PFSK-1 (cell line): Measurements from ENCODE around the gene HLA-DQB2.

Experiments used
- FOXP2 ChIP-seq: optimal IDR thresholded peaks from 2 replicates; pipeline ENCODE3; 2011; ENCODE audit warnings: borderline replicate concordance, control low read depth, inconsistent platforms; ENCODE audit not compliant: insufficient read depth; ENCODE audit errors: extremely low read length, extremely low read depth
- POLR2AphosphoS5 ChIP-seq: IDR thresholded peaks from 2 replicates; pipeline ENCODE4 v1.6.1; 2012; ENCODE audit warnings: low read depth, mild to moderate bottlenecking, control low read depth, low read length, moderate library complexity
- REST ChIP-seq, 2 experiments: IDR thresholded peaks; 2 replicates each; pipeline versions ENCODE4 v1.6.1 to v1.8.0; 2011 to 2012; ENCODE audit warnings: low read depth in 2 of 2, low read length in 2 of 2, control low read depth in 1 of 2, inconsistent platforms in 1 of 2, mild to moderate bottlenecking in 1 of 2, moderate library complexity in 1 of 2; ENCODE audit not compliant: insufficient read depth in 1 of 2
- SIN3A ChIP-seq: IDR thresholded peaks from 2 replicates; pipeline ENCODE4 v1.6.1; 2012; ENCODE audit warnings: mild to moderate bottlenecking, low read length, moderate library complexity, borderline replicate concordance; ENCODE audit not compliant: insufficient read depth
- TAF1 ChIP-seq: IDR thresholded peaks from 2 replicates; pipeline ENCODE4 v1.6.1; 2012; ENCODE audit warnings: low read length, control low read depth, borderline replicate concordance; ENCODE audit not compliant: insufficient read depth

Gene HLA-DQB2

GRCh38 chr6:32799168-32799567 is 35.8 kb upstream of the HLA-DQB2 start:
- TF ChIP-seq POLR2AphosphoS5 = no peak
- TF ChIP-seq FOXP2 = no peak
- no peak for TF ChIP-seq SIN3A
- TF ChIP-seq REST (IDR thresholded peaks at IDR 0.05; ENCODE audit: insufficient read depth in 1 of 2, low read depth in 2 of 2, low read length in 2 of 2) = no peak
- TF ChIP-seq TAF1 = no peak

DNA sequence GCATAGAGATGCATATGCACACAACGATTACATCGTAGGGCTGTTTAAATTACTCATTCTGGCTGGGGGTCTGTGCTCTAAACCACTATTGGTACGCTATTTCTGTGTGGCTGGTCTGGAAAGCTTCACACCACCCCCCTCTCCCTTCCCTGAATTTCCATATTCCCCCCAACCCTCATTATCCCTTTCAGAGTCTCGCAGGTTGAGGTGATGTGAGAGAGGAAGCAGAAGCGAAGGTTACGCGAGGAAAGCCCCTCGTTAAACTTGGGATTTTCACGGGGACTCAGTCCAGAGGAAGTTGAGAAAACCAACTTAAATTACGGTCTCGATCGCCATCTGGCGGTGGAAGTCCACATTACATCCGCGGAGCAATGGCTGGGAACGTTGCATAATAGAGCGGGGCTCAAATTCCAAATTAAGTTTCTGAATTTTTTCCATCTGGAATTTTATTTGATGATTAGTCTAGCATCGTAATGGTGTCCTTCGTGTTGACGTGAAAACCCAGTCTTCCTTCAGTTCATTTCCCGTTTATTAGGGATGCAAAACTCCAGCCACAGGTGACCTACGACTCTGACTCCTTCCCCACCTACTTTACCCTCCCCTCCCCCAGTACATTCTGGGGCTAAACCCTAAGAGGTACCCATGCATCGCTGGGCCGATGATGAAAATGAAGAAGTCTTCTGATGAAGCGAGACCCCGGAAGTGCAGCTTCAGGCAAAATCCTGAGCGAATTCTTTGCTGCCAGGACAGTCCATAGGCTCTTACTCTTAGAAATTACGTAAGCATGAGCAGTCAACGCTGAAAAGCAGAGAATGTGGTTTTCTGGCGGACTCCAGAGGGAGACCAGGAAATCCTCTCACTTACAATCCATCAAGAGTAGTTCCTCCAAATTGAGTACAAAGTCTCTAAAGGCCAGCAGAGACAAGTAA is 33.8 kb upstream of the HLA-DQB2 start:
- TF ChIP-seq REST (IDR thresholded peaks at IDR 0.05; ENCODE audit: insufficient read depth in 1 of 2, low read depth in 2 of 2, low read length in 2 of 2) = no peak
- TF ChIP-seq SIN3A = no peak
- TF ChIP-seq POLR2AphosphoS5 = no peak

DNA sequence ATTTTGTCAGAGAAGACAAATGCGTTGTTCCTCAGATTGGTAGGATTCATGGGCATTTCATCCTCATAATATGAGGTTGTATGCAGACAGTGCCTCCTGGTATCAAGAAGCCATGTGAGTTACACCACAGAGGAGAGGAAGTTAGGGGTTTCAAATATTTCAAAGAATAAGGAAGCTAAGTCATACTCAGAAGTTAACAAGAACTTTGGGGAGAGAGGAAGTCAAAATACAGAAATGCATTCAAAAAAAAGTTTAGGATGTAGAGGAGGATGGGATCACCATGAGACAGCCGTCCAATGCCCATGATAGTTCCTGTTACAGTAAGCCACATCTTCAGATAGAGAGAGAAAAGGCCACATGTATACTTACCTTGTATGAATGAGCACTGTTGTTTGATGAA is 31.2 kb upstream of the HLA-DQB2 start:
- TF ChIP-seq TAF1 (no peak), SIN3A (no peak), FOXP2 (no peak), REST (IDR thresholded peaks at IDR 0.05; ENCODE audit: insufficient read depth in 1 of 2, low read depth in 2 of 2, low read length in 2 of 2) (no peak), POLR2AphosphoS5 (no peak)

GRCh38 chr6:32792901-32793435 is 29.6 kb upstream of the HLA-DQB2 start:
- TF ChIP-seq REST (IDR thresholded peaks at IDR 0.05; ENCODE audit: insufficient read depth in 1 of 2, low read depth in 2 of 2, low read length in 2 of 2) (no peak), SIN3A (no peak), TAF1 (no peak), FOXP2 (no peak), POLR2AphosphoS5 (no peak)
